Ectodermal cell (in vitro differentiated cells): Measurements from ENCODE around the gene NPVF.

ENCODE experiments used
- H3K27ac ChIP-seq: 2 replicates; pipeline ENCODE4 v1.7.0; 2013; ENCODE audit warnings: mild to moderate bottlenecking, low read depth, low read length; ENCODE audit not compliant: insufficient read depth, poor library complexity, severe bottlenecking
- H3K27me3 ChIP-seq: 2 replicates; pipeline ENCODE4 v1.7.0; 2013; ENCODE audit warnings: mild to moderate bottlenecking, low read length; ENCODE audit not compliant: insufficient read depth, control insufficient read depth, poor library complexity, severe bottlenecking
- H3K36me3 ChIP-seq: one replicate; pipeline ENCODE4 v1.7.0; 2013; ENCODE audit warnings: low read length; ENCODE audit not compliant: control insufficient read depth, insufficient read depth
- H3K4me1 ChIP-seq: one replicate; pipeline ENCODE4 v1.7.0; 2013; ENCODE audit warnings: low read length; ENCODE audit not compliant: control insufficient read depth, insufficient read depth
- H3K4me3 ChIP-seq: 2 replicates; pipeline ENCODE4 v1.7.0; 2013; ENCODE audit warnings: low read depth, low read length, control low read depth; ENCODE audit not compliant: insufficient read depth
- H3K9me3 ChIP-seq: 2 replicates; pipeline ENCODE4 v1.7.0; 2013; ENCODE audit warnings: mild to moderate bottlenecking, low read length, moderate library complexity; ENCODE audit not compliant: control insufficient read depth
- WGBS, 2 experiments: methylation state at CpG; one replicate each; pipeline ENCODE4 v1.1.7; 2013; ENCODE audit warnings: missing lambda C conversion rate in 2 of 2; 5-methylcytosine and 5-hydroxymethylcytosine counted together

Gene NPVF

GRCh38 chr7:25207887-25208286 is 20.4 kb downstream of the NPVF start:
- no peaks in the 10 kb centered on the region for H3K9me3 ChIP-seq
- H3K4me3 ChIP-seq = no peak overlapping the region
- H3K27ac ChIP-seq = no peak overlapping the region
- WGBS, 2 experiments = 89 to 93% methylated on average over 2 of the region's 3 CpGs
- no peaks in the 10 kb centered on the region for H3K36me3 ChIP-seq
- H3K27me3 ChIP-seq = no peaks in the 10 kb centered on the region
- no peaks in the 10 kb centered on the region for H3K4me1 ChIP-seq

GRCh38 chr7:25206765-25207164 is 21.5 kb downstream of the NPVF start:
- H3K27me3 ChIP-seq = no peaks in the 10 kb centered on the region

GRCh38 chr7:25196132-25196896 is 32.0 kb downstream of the NPVF start:
- Histone ChIP-seq H3K4me1 (no peaks in the 10 kb centered on the region), H3K9me3 (no peaks in the 10 kb centered on the region), H3K36me3 (no peaks in the 10 kb centered on the region), H3K27me3 (no peaks in the 10 kb centered on the region), H3K27ac (no peak overlapping the region), H3K4me3 (no peak overlapping the region)
- 87 to 93% methylated on average over 5 of the region's 5 CpGs for WGBS, 2 experiments

More at GRCh38 chr7:25206765-25207164, 21.5 kb downstream of the NPVF start:
- Histone ChIP-seq H3K9me3 (no peaks in the 10 kb centered on the region), H3K4me1 (no peaks in the 10 kb centered on the region), H3K27ac (no peak overlapping the region), H3K36me3 (no peaks in the 10 kb centered on the region), H3K4me3 (no peak overlapping the region)
- 85 to 95% methylated on average over 3 of the region's 3 CpGs for WGBS, 2 experiments

- no peaks in the 10 kb centered on the region for H3K9me3 ChIP-seq
- 88 to 89% methylated on average over 2 of the region's 2 CpGs for WGBS, 2 experiments
Observed at GRCh38 chr7:25194036-25194435, 34.2 kb downstream of the NPVF start.

GRCh38 chr7:25192043-25192442 is 36.2 kb downstream of the NPVF start:
- Histone ChIP-seq H3K4me3 (no peak overlapping the region), H3K27ac (no peak overlapping the region), H3K9me3 (no peaks in the 10 kb centered on the region), H3K4me1 (no peaks in the 10 kb centered on the region), H3K36me3 (no peaks in the 10 kb centered on the region), H3K27me3 (no peaks in the 10 kb centered on the region)
- WGBS, 2 experiments = 87 to 90% methylated on average over 1 to 3 of the region's 3 CpGs

More at GRCh38 chr7:25194036-25194435, 34.2 kb downstream of the NPVF start:
- Histone ChIP-seq H3K4me1 (no peaks in the 10 kb centered on the region), H3K27ac (no peak overlapping the region), H3K36me3 (no peaks in the 10 kb centered on the region), H3K4me3 (no peak overlapping the region), H3K27me3 (no peaks in the 10 kb centered on the region)

- Histone ChIP-seq H3K9me3 (no peaks in the 10 kb centered on the region), H3K27ac (no peak overlapping the region), H3K4me3 (no peak overlapping the region), H3K36me3 (no peaks in the 10 kb centered on the region), H3K27me3 (no peaks in the 10 kb centered on the region), H3K4me1 (no peaks in the 10 kb centered on the region)
- 91 to 94% methylated on average over 6 of the region's 6 CpGs for WGBS, 2 experiments
Observed at GRCh38 chr7:25189197-25189596, 39.1 kb downstream of the NPVF start.

- Histone ChIP-seq H3K36me3 (no peaks in the 10 kb centered on the region), H3K27ac (no peak overlapping the region), H3K9me3 (no peaks in the 10 kb centered on the region), H3K4me1 (no peaks in the 10 kb centered on the region), H3K4me3 (no peak overlapping the region), H3K27me3 (no peaks in the 10 kb centered on the region)
- 91 to 94% methylated on average over 8 of the region's 8 CpGs for WGBS, 2 experiments
Observed at GRCh38 chr7:25187932-25188331, 40.4 kb downstream of the NPVF start.

- H3K27ac ChIP-seq = no peak overlapping the region
- 95 to 96% methylated on average over 6 of the region's 6 CpGs for WGBS, 2 experiments
- no peak overlapping the region for H3K4me3 ChIP-seq
- no peaks in the 10 kb centered on the region for H3K36me3 ChIP-seq
- no peaks in the 10 kb centered on the region for H3K27me3 ChIP-seq
- no peaks in the 10 kb centered on the region for H3K9me3 ChIP-seq
- no peaks in the 10 kb centered on the region for H3K4me1 ChIP-seq
Observed at GRCh38 chr7:25186436-25186835, 41.9 kb downstream of the NPVF start.

GRCh38 chr7:25181532-25181931 is 46.8 kb downstream of the NPVF start:
- H3K27me3 ChIP-seq = peaks cover 13% of the 10 kb centered on the region
- WGBS, 2 experiments = 95 to 96% methylated on average over 2 to 3 of the region's 3 CpGs
- H3K4me3 ChIP-seq = no peak overlapping the region

GRCh38 chr7:25180946-25181345 is 47.3 kb downstream of the NPVF start:
- Histone ChIP-seq H3K27me3 (peaks cover 13% of the 10 kb centered on the region), H3K27ac (no peak overlapping the region), H3K36me3 (no peaks in the 10 kb centered on the region), H3K4me1 (no peaks in the 10 kb centered on the region), H3K9me3 (no peaks in the 10 kb centered on the region), H3K4me3 (no peak overlapping the region)
- WGBS, 2 experiments = 93 to 95% methylated on average over 7 of the region's 7 CpGs

More at GRCh38 chr7:25181532-25181931, 46.8 kb downstream of the NPVF start:
- Histone ChIP-seq H3K27ac (no peak overlapping the region), H3K9me3 (no peaks in the 10 kb centered on the region), H3K4me1 (no peaks in the 10 kb centered on the region), H3K36me3 (no peaks in the 10 kb centered on the region)
